ENCODE data around the gene EXOC3.

- TF ChIP-seq EZH2 (IDR thresholded peaks at IDR 0.05; ENCODE audit: insufficient read depth, poor library complexity, severe bottlenecking) (no peak), EZH2phosphoT487 (IDR thresholded peaks at IDR 0.05; ENCODE audit: insufficient read depth, low read depth) (no peak)
These were observed 16.5 kb upstream of the EXOC3 start for GRCh38 chr5:426392-426976.

Data from GM23248 (cell line).